Skeletal muscle satellite cell (primary cell): ENCODE results near the gene CDK3.
"Not testable (repeated sequence)": the region's sequence is repeated elsewhere in the genome, so short reads cannot be mapped to it uniquely, and the experiment has no call there.

ENCODE experiments used
- H3K27me3 ChIP-seq: 2 replicates; pipeline ENCODE4 v1.7.0; 2013; ENCODE audit warnings: low read length; ENCODE audit not compliant: control insufficient read depth, insufficient read depth
- H3K36me3 ChIP-seq: 2 replicates; pipeline ENCODE4 v1.7.0; 2013; ENCODE audit warnings: mild to moderate bottlenecking, control low read depth, low read length; ENCODE audit not compliant: insufficient read depth
- H3K4me1 ChIP-seq: 2 replicates; pipeline ENCODE4 v1.7.0; 2013; ENCODE audit warnings: low read length; ENCODE audit not compliant: control insufficient read depth, insufficient read depth
- H3K4me2 ChIP-seq: 2 replicates; pipeline ENCODE4 v1.7.0; 2013; ENCODE audit warnings: mild to moderate bottlenecking, low read length
- H3K4me3 ChIP-seq: 2 replicates; pipeline ENCODE4 v1.7.0; 2013; ENCODE audit warnings: low read length
- H3K9ac ChIP-seq: 2 replicates; pipeline ENCODE4 v1.7.0; 2013; ENCODE audit warnings: mild to moderate bottlenecking, low read depth, low read length, moderate library complexity
- H3K9me3 ChIP-seq: replicated peaks from 2 replicates; pipeline ENCODE4 v1.7.0; 2013; ENCODE audit warnings: mild to moderate bottlenecking, control low read depth, low read length

Gene CDK3

DNA sequence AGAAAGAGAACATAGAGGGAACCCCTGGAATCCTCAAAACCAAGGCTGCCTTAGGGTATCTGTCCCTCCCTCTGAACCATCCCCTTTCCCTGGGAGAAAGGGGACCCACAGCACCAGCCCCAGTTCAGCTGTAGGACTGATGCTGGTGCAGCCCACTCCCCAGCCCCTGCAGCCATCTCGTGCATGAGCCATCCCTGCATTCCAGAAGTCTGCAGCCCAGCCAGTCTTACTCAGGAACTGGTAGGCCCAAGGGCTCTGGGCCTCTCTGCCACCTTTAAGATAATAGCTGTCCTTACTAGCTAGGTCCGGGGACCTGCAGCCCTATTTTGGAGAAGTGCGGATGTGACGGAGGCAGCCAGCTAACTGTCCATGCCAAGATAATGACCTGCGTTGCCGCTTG lies 32.5 kb downstream of the CDK3 start:
- peaks cover 4% of the 10 kb centered on the region for H3K36me3 ChIP-seq
- peaks cover 12% of the 10 kb centered on the region for H3K4me1 ChIP-seq
- no peak overlapping the region for H3K4me3 ChIP-seq
- H3K9ac ChIP-seq = no peak overlapping the region
- no peaks in the 10 kb centered on the region for H3K27me3 ChIP-seq
- no peak overlapping the region for H3K4me2 ChIP-seq
- no peaks in the 10 kb centered on the region for H3K9me3 ChIP-seq

GRCh38 chr17:76034428-76035350 lies 34.0 kb downstream of the CDK3 start:
- Histone ChIP-seq H3K36me3 (peaks cover 14% of the 10 kb centered on the region), H3K27me3 (no peaks in the 10 kb centered on the region), H3K9ac (no peak overlapping the region), H3K4me1 (peaks cover 7% of the 10 kb centered on the region), H3K4me2 (no peak overlapping the region), H3K9me3 (no peaks in the 10 kb centered on the region), H3K4me3 (no peak overlapping the region)

- Histone ChIP-seq H3K27me3 (no peaks in the 10 kb centered on the region), H3K4me1 (no peaks in the 10 kb centered on the region), H3K9ac (no peak overlapping the region), H3K9me3 (no peaks in the 10 kb centered on the region), H3K36me3 (peaks cover 32% of the 10 kb centered on the region), H3K4me3 (no peak overlapping the region), H3K4me2 (no peak overlapping the region)
These were observed 36.0 kb downstream of the CDK3 start for GRCh38 chr17:76036497-76037261.

- peaks cover 41% of the 10 kb centered on the region for H3K36me3 ChIP-seq
These were observed 37.4 kb downstream of the CDK3 start for GRCh38 chr17:76038050-76038449.

DNA sequence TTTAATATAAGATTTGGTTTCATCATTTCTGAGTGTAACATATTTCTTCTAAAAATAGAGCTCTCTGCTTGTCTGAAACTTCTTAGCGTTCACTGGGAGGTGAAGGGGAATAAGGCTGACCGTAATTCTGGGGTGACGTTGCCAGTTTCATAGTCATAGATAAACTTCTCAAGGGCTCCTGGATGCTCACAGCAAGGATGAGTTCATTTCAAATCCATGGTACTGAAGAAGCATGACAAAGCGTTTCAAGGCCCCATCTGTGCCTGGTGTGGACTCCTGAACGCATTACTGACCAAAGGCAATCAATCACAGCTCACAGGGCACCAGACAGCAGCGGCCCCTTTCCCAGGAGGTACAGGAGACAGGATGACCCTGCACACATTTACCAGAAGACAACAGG lies 38.5 kb downstream of the CDK3 start:
- peaks cover 52% of the 10 kb centered on the region for H3K36me3 ChIP-seq
- no peaks in the 10 kb centered on the region for H3K4me1 ChIP-seq
- no peaks in the 10 kb centered on the region for H3K9me3 ChIP-seq
- no peaks in the 10 kb centered on the region for H3K27me3 ChIP-seq
- H3K4me2 ChIP-seq = no peak overlapping the region
- H3K4me3 ChIP-seq = no peak overlapping the region
- no peak overlapping the region for H3K9ac ChIP-seq

More at GRCh38 chr17:76038050-76038449, 37.4 kb downstream of the CDK3 start:
- no peaks in the 10 kb centered on the region for H3K27me3 ChIP-seq
- no peak overlapping the region for H3K4me2 ChIP-seq
- no peak overlapping the region for H3K4me3 ChIP-seq
- H3K9me3 ChIP-seq = no peaks in the 10 kb centered on the region
- no peak overlapping the region for H3K9ac ChIP-seq
- H3K4me1 ChIP-seq = no peaks in the 10 kb centered on the region

DNA sequence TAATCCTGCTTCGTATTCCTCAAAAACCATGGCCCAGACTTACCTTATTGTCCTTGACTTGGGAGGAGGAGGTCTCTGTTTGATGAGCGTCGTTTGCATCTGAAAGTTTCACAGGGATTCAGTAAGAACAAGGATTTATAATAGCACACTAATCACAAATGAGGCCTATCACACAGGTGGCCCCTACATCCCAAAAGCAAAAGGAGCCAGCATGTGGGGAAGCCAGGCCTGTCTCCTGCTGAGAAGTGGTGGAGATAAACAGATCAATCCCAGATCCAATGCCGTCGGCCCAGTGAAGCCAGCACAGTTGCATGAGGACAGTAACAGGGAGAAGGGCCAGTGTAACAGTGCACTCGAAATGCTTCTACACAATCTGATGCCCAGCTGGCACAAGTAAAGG lies 39.7 kb downstream of the CDK3 start:
- Histone ChIP-seq H3K36me3 (peaks cover 64% of the 10 kb centered on the region), H3K4me1 (no peaks in the 10 kb centered on the region), H3K4me2 (no peak overlapping the region), H3K9ac (no peak overlapping the region), H3K9me3 (no peaks in the 10 kb centered on the region), H3K27me3 (no peaks in the 10 kb centered on the region), H3K4me3 (no peak overlapping the region)

DNA sequence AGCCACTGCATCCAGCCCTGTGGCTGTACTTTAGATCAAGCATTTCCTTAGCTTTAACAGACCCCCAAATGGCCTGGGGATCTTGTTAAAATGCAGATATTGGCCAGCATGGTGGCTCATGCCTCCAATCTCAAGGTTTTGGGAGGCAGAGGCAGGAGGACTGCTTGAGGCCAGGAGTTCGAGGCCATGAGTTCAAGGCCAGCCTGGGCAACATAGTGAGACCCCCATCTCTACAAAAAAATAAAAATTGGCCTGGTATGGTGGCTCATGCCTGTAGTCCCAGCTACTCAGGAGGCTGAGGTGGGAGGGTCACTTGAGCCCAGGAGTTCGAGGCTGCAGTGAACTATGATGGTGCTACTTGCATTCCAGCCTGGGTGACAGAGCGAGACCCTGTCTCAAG lies 42.2 kb downstream of the CDK3 start:
- not testable (repeated sequence) for H3K4me2 ChIP-seq, H3K9me3 ChIP-seq, H3K4me1 ChIP-seq, H3K27me3 ChIP-seq, H3K4me3 ChIP-seq, H3K9ac ChIP-seq
- H3K36me3 ChIP-seq = peaks cover 83% of the 10 kb centered on the region

DNA sequence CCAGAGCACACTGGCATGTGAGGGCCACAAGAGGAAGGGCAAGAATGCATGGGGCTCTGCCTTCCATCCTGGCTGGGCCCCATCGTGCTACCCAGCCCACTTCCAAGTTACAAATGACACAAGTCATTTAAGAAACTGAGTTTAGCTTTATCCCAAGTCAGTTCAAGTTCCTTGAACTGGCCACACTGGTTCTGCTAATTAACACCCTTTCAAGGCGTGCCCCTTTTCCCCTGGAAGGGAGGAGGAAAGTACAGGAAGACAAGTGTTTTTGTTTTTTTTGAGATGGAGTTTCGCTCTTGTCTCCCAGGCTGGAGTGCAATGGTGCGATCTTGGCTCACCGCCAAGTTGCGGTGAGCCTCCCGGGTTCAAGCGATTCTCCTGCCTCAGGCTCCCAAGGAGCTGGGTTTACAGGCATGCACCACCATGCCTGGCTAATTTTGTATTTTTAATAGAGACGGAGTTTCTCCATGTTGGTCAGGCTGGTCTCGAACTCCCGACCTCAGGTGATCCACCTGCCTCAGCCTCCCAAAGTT lies 43.9 kb downstream of the CDK3 start:
- not testable (repeated sequence) for H3K9ac ChIP-seq, H3K9me3 ChIP-seq, H3K4me2 ChIP-seq, H3K27me3 ChIP-seq, H3K4me3 ChIP-seq
- Histone ChIP-seq H3K36me3 (peaks cover 89% of the 10 kb centered on the region), H3K4me1 (peaks cover 15% of the 10 kb centered on the region)

GRCh38 chr17:76046064-76046463 lies 45.4 kb downstream of the CDK3 start:
- Histone ChIP-seq H3K27me3 (no peaks in the 10 kb centered on the region), H3K4me2 (no peak overlapping the region), H3K4me1 (peaks cover 15% of the 10 kb centered on the region), H3K36me3 (peaks cover 90% of the 10 kb centered on the region), H3K4me3 (no peak overlapping the region), H3K9ac (no peak overlapping the region), H3K9me3 (no peaks in the 10 kb centered on the region)

DNA sequence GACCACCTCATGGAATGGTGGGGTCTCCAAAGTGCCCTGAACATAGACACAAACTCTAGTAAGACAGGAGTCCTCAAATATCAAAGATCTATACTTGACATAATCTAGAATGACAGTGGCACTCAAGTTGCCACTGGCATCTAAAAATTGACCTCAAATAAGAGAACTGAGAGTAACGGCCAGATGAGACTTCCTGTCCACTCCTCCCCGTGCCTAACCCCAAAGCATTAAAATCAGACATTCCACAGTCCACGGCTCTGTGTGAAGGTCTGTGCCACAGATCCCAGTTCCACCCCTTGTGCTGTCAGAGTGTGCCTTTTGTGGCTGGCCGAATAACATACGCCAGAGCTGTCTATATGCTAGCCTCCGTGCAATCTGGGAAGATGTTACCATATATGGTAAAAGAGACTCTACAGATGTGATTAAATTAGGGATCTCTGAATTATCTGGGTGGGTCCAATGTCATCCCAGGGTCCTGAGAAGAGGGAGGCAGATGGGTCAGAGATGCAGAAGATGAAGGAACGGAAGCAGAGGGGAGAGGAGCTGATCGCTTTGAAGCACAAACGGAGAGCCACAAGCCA lies 47.5 kb downstream of the CDK3 start:
- Histone ChIP-seq H3K4me1 (peaks cover 16% of the 10 kb centered on the region), H3K9ac (no peak overlapping the region), H3K4me3 (no peak overlapping the region), H3K27me3 (no peaks in the 10 kb centered on the region), H3K36me3 (peaks cover 86% of the 10 kb centered on the region), H3K4me2 (peak overlapping the region; percentile 19), H3K9me3 (no peaks in the 10 kb centered on the region)

- Histone ChIP-seq H3K9me3 (peaks cover under 1% of the 10 kb centered on the region), H3K27me3 (no peaks in the 10 kb centered on the region), H3K4me1 (peaks cover 22% of the 10 kb centered on the region), H3K4me2 (peak overlapping the region; percentile 19), H3K36me3 (peaks cover 84% of the 10 kb centered on the region), H3K4me3 (no peak overlapping the region), H3K9ac (no peak overlapping the region)
These were observed 48.1 kb downstream of the CDK3 start for GRCh38 chr17:76048711-76049110.
